Upper lobe of right lung (tissue), 1 donor: Measurements from ENCODE around the gene BICD2. TPM values are rescaled to one million over a fixed set of nuclear protein-coding genes. Genes with fewer than 3 reads are reported as not detected.

Experiments used
- ATAC-seq: fragments of 200-7000 bp; cut with Tn5 transposase; one replicate; pipeline ENCODE4 v1.9.1; 2020; ENCODE audit warnings: mild to moderate bottlenecking, moderate library complexity
- DNase-seq: peaks from one replicate; pipeline ENCODE4 v3.0.0-alpha.2; 2020
- H3K27ac ChIP-seq: fragments of 200-600 bp; one replicate; pipeline ENCODE4 v1.8.0; 2022
- H3K27me3 ChIP-seq: fragments of 200-600 bp; one replicate; pipeline ENCODE4 v1.8.0; 2022; ENCODE audit warnings: mild to moderate bottlenecking
- H3K36me3 ChIP-seq: fragments of 200-600 bp; one replicate; pipeline ENCODE4 v1.8.0; 2022
- H3K4me1 ChIP-seq: fragments of 200-600 bp; one replicate; pipeline ENCODE4 v1.8.0; 2022
- H3K4me3 ChIP-seq: fragments of 200-600 bp; one replicate; pipeline ENCODE4 v1.8.0; 2022; ENCODE audit warnings: mild to moderate bottlenecking
- H3K9me3 ChIP-seq: fragments of 200-600 bp; one replicate; pipeline ENCODE4 v1.8.0; 2022
- intact Hi-C: fragments of 100-400 bp; cut with DNase I; formaldehyde crosslinking; loops from one replicate; pipeline ENCODE4 v1.11.0; 2022
- total RNA-seq: library from RNA; stranded (reverse); fragmentation: NEBNext Ultra II Directional; extraction: Animal tissue kit (Norgen Biotek cat#: 25700); gene quantifications from one replicate; pipeline ENCODE4 v1.2.1, GENCODE V29; 2021
- TF ChIP-seq, protein P1 (sequence below): fragments of 200-600 bp; IDR thresholded peaks from one replicate; pipeline ENCODE4 v1.8.0; 2022; ENCODE audit warnings: antibody characterized with exemption
- donor health status: DM: no; HTN: yes; CAD: no; lungs with severe emphysema.

BICD2 gene
- total RNA-seq, 1 donor from 2014 or later = 38.6 TPM

DNA sequence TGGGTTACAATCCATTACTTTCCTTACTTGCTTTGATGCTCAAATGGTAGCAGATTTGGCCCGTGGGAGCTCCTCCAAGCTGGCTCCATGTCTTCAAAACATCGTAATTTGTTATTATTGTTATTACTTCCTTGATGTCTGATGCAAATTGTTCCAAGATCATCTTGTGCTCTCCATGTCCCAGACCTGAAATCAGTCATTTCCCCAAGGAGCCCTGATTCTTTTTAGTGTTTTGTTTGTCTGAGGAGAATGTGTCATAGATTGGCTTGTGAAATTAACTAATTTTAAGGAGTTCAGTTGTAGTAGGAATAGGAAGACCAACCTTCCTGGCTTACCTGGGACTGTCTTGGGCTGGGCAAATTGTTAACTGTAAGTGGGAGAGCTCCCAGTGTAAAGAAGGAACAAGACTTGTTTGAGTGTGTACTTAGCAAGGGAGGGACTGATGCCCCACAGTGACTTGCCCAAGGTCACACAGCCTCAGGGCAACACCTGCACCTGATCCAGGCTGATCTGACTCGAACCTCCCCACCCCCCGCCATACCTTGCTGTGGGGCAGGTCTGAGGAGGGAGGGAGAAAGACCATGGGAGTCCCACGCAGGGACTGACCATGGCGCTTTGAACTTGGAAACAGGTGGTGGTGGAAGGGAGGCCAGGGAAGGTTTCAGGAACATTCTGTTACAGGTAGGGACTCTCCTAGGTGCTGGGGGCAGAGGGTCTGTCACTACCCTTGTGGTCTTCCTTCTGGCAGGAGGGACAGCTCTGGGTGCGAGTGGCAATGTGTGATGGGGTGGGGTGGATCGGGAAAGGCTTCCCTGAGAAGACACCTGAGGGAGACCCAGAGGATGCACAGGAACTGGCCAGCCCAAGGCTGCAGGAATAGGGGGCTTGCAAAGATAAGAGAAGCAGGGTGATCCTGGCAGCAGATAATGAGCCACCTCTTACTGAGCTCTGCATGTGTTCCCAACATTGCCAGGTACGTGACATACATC, 2.7 kb upstream of the BICD2 start:
- intact Hi-C loops = loop anchor here (10.0 kb wide), 1 partner anchor 53 kb away; no protein-coding TSS in a partner anchor

DNA sequence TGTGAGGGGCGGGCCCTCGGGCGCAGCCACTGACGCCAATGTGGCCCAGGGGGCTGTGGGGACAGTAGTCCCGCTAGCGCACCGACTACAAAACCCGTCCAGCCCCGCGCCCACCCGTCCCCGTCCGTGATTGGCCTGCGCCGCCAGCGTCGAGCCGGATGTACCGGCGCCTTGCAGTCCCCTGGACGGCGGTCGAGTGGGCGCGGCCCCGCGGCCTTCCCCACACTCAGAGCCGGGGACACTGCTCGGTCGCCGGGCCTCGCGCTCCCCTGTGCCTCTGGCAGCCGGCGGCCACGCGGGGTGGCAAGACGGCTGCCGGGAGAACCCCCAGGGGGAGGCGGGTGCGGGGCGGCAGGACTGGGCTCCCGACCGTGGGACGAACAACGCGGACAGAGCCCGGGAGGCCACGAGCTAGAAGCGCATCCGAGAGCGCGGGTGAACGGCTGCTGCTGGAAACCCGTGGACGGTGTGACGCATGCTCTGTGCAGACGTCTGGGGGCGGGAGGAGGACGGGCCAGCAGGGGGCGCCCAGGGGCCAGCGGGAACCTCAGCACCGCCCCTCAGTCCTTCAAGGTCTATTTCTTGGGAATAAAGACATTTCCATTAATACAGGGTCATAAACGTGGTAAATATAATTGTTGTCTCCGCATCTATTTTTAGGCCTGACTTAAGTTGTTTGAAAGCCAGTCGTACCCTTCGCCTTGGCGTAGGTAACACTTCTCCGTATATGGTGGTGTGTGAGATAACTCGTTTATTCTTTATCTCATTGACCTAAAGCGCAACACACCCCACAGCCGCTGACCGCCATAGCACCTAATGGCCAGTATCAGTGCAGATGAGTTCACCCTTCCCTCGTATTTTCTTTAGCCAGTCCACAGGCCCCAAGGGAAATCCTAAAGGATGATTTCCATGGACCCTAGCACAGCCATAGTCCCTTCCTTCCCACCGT, 629 bp upstream of the BICD2 start:
- peak overlapping the region; percentile 100 for H3K27ac ChIP-seq
- peaks cover 37% of the 10 kb centered on the region for H3K4me1 ChIP-seq
- intact Hi-C loops = loop anchor here (10.0 kb wide), 1 partner anchor 50 kb away; no protein-coding TSS in a partner anchor
- no peaks in the 10 kb centered on the region for H3K27me3 ChIP-seq
- no peaks in the 10 kb centered on the region for H3K36me3 ChIP-seq
- TF ChIP-seq, protein P1, sequence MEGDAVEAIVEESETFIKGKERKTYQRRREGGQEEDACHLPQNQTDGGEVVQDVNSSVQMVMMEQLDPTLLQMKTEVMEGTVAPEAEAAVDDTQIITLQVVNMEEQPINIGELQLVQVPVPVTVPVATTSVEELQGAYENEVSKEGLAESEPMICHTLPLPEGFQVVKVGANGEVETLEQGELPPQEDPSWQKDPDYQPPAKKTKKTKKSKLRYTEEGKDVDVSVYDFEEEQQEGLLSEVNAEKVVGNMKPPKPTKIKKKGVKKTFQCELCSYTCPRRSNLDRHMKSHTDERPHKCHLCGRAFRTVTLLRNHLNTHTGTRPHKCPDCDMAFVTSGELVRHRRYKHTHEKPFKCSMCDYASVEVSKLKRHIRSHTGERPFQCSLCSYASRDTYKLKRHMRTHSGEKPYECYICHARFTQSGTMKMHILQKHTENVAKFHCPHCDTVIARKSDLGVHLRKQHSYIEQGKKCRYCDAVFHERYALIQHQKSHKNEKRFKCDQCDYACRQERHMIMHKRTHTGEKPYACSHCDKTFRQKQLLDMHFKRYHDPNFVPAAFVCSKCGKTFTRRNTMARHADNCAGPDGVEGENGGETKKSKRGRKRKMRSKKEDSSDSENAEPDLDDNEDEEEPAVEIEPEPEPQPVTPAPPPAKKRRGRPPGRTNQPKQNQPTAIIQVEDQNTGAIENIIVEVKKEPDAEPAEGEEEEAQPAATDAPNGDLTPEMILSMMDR = peak; percentile 95
- H3K9me3 ChIP-seq = no peaks in the 10 kb centered on the region
- peak; percentile 96 for ATAC-seq
- peak; percentile 99 for DNase-seq
- H3K4me3 ChIP-seq = peak overlapping the region; percentile 98

More for the DNA sequence above, 2.7 kb upstream of the BICD2 start:
- TF ChIP-seq, protein P1 = no peak
- ATAC-seq = no peak
- Histone ChIP-seq H3K27me3 (no peaks in the 10 kb centered on the region), H3K4me3 (no peak overlapping the region), H3K4me1 (peaks cover 18% of the 10 kb centered on the region), H3K36me3 (no peaks in the 10 kb centered on the region), H3K9me3 (no peaks in the 10 kb centered on the region), H3K27ac (no peak overlapping the region)
- DNase-seq = no peak

DNA sequence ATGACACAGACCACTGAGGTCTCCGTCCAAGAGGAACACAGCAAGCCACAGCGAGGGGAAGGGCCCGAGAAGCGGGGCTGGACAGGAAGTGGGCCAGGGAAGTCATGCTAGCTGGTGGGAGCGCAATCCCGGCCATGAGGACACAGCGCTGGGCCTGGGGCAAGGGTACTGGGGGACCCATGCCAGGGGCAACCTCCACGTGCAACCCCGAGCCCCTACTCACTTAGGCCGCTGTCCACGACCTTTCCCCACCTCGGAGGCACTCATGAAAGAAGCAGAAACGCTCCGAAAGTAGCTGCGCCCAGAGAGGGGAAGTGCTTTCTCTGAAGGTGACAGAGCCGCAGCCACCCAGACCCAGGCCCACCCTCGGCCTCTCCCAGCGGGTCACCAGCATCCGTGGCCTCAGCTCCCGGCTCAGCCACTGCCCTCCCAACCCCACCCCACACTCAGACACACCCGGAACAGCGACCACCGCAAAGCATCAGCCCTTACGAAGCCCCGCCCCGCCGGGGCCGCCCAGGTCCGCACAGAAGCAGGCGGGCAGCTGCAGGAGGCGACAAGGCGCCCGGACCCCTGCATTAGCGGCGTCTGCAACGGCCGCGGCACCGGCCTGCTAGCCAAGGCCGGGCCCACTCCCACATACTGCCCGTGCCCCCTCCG, 782 bp downstream of the BICD2 start:
- intact Hi-C loops = loop anchor here (10.0 kb wide), 1 partner anchor 49 kb away; no protein-coding TSS in a partner anchor
- peak; percentile 71 for DNase-seq
- peak overlapping the region; percentile 98 for H3K4me3 ChIP-seq
- H3K4me1 ChIP-seq = peaks cover 40% of the 10 kb centered on the region
- no peaks in the 10 kb centered on the region for H3K9me3 ChIP-seq
- ATAC-seq = no peak
- H3K27me3 ChIP-seq = no peaks in the 10 kb centered on the region
- H3K36me3 ChIP-seq = no peaks in the 10 kb centered on the region
- peak overlapping the region; percentile 85 for H3K27ac ChIP-seq
- TF ChIP-seq, protein P1 = no peak

DNA sequence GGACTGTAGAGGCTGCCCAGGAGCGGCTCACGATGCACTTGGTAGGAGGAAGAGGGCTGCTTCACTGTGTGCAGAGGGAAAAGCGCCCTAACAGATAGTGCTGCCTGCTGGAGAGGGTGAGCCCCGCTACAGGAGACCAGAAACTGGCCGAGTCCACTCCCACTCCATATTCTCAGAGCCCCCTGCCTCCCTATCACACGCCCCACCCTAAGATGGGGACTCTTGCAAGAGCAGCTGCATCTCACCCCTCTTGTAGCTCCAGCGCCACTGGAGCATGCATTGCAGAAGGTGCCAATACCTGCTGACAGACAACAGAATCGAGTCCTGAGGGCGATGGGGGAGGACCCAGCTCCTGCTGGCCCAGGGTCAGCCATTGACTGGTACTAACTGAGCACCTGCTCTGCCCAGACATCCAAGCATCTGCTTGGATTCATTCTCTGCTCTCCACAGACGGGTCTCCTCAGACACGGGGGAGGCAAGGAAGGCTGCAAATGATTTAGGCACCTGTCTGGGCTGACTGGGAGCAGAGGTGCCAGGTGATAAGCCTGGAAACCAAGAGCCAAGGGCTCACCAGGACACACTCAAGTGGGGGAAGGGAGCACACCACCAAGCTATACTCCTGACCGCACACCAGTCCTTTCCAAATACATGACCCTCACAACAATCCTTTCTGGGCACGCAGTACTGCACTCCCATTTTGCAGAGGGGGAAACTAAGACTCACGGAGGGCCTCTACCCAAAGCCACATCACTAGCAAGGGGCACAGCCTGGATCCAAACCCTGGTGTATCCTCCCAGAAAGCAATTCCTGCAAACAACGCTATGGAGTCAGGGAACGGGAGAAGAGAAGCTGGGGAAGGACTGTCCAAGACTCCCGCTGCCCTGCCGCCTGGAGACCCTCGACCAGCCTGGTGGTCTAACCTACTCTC, 1.6 kb downstream of the BICD2 start:
- ATAC-seq (no peak), DNase-seq (no peak)
- Histone ChIP-seq H3K4me3 (peak overlapping the region; percentile 98), H3K9me3 (no peaks in the 10 kb centered on the region), H3K27ac (peak overlapping the region; percentile 85), H3K4me1 (peaks cover 40% of the 10 kb centered on the region), H3K27me3 (no peaks in the 10 kb centered on the region), H3K36me3 (no peaks in the 10 kb centered on the region)
- TF ChIP-seq, protein P1 = no peak
- intact Hi-C loops = loop anchor here (10.0 kb wide), 1 partner anchor 48 kb away; no protein-coding TSS in a partner anchor
